GM23248 (cell line): Measurements from ENCODE around the gene NFATC2. TPM values are rescaled to one million over a fixed set of nuclear protein-coding genes. Genes with fewer than 3 reads are reported as not detected.
"Not testable (repeated sequence)": the region's sequence is repeated elsewhere in the genome, so short reads cannot be mapped to it uniquely, and the experiment has no call there.

Experiments used
- DNase-seq: peaks from one replicate; pipeline ENCODE4 v3.0.0-alpha.2; 2015
- H2AFZ ChIP-seq: fragments of 200-600 bp; sonication (generic); 2 replicates; pipeline ENCODE4 v1.6.1; 2016; ENCODE audit warnings: antibody characterized with exemption
- H3F3A ChIP-seq: fragments of 200-600 bp; sonication (generic); 2 replicates; pipeline ENCODE4 v1.6.1; 2016; ENCODE audit warnings: mild to moderate bottlenecking, antibody characterized with exemption, mixed run types; ENCODE audit not compliant: insufficient read depth
- H3K27ac ChIP-seq: fragments of 200-600 bp; sonication (generic); 2 replicates; pipeline ENCODE4 v1.5.1; 2016; ENCODE audit warnings: mild to moderate bottlenecking
- H3K27me3 ChIP-seq: fragments of 200-600 bp; sonication (generic); replicated peaks from 2 replicates; pipeline ENCODE4 v1.6.1; 2016; ENCODE audit warnings: mild to moderate bottlenecking; ENCODE audit not compliant: insufficient read depth
- H3K36me3 ChIP-seq: fragments of 200-600 bp; sonication (generic); 2 replicates; pipeline ENCODE4 v1.6.1; 2016; ENCODE audit warnings: low read depth, mild to moderate bottlenecking
- H3K4me1 ChIP-seq: fragments of 200-600 bp; sonication (generic); 2 replicates; pipeline ENCODE4 v1.6.1; 2016; ENCODE audit warnings: mild to moderate bottlenecking; ENCODE audit not compliant: insufficient read depth
- H3K4me2 ChIP-seq: fragments of 200-600 bp; sonication (generic); one replicate; pipeline ENCODE4 v1.6.1; 2016; ENCODE audit warnings: mild to moderate bottlenecking; ENCODE audit not compliant: unreplicated experiment
- H3K4me3 ChIP-seq: fragments of 200-600 bp; sonication (generic); 2 replicates; pipeline ENCODE4 v1.5.1; 2016; ENCODE audit warnings: mild to moderate bottlenecking
- H3K79me2 ChIP-seq: fragments of 200-600 bp; sonication (generic); 2 replicates; pipeline ENCODE4 v1.6.1; 2016; ENCODE audit warnings: mild to moderate bottlenecking; ENCODE audit not compliant: insufficient read depth
- H3K9ac ChIP-seq: fragments of 200-600 bp; sonication (generic); 2 replicates; pipeline ENCODE4 v1.6.1; 2016; ENCODE audit warnings: mild to moderate bottlenecking
- H3K9me2 ChIP-seq: fragments of 200-600 bp; sonication (generic); 2 replicates; pipeline ENCODE4 v1.6.1; 2016; ENCODE audit warnings: mixed run types, mild to moderate bottlenecking, moderate library complexity; ENCODE audit not compliant: insufficient read depth
- H3K9me3 ChIP-seq: fragments of 200-600 bp; sonication (generic); one replicate; pipeline ENCODE4 v1.6.1; 2017; ENCODE audit warnings: low read depth
- H4K20me1 ChIP-seq: fragments of 200-600 bp; sonication (generic); 2 replicates; pipeline ENCODE4 v1.6.0; 2016; ENCODE audit not compliant: insufficient read depth
- EZH2 ChIP-seq: fragments of 200-600 bp; sonication (generic); IDR thresholded peaks from 2 replicates; pipeline ENCODE4 v1.6.1; 2018; ENCODE audit warnings: antibody characterized with exemption, mild to moderate bottlenecking; ENCODE audit not compliant: insufficient read depth, poor library complexity, severe bottlenecking
- EZH2phosphoT487 ChIP-seq: fragments of 200-600 bp; sonication (generic); IDR thresholded peaks from 2 replicates; pipeline ENCODE4 v1.6.1; 2018; ENCODE audit warnings: antibody characterized with exemption, moderate library complexity, mild to moderate bottlenecking, low read depth; ENCODE audit not compliant: insufficient read depth
- WGBS, 2 experiments: methylation state at CpG; one replicate each; pipeline ENCODE4 v1.1.6; 2015 to 2017; ENCODE audit warnings: low lambda C conversion rate in 2 of 2, low coverage in 1 of 2; ENCODE audit errors: missing lambda C conversion rate in 2 of 2; 5-methylcytosine and 5-hydroxymethylcytosine counted together
- in situ Hi-C: fragments of 300-500 bp; cut with MboI; formaldehyde crosslinking; loops from 2 replicates; pipeline ENCODE4 v1.15.0; 2020
- polyA plus RNA-seq: library from polyadenylated mRNA; unstranded; fragments of >200 nt; fragmentation: Nextera tagmentation; extraction: Ambion mirVana; gene quantifications from 2 replicates; pipeline ENCODE4 v1.2.1, GENCODE V29; 2016
- total RNA-seq: library from RNA; depleted of rRNA; stranded (reverse); fragments of >200 nt; shearing (Covaris generic); gene quantifications from 2 replicates; pipeline ENCODE4 v1.2.3, GENCODE V29; 2014

The NFATC2 gene
- total and polyA plus RNA-seq, 2 experiments from 2014 or later: 0.11 to 0.14 TPM

- Histone ChIP-seq H2AFZ (no peak overlapping the region), H3K4me3 (no peak overlapping the region), H3F3A (no peaks in the 10 kb centered on the region; the same call in 1 of the 2 replicates), H3K27ac (no peak overlapping the region), H4K20me1 (no peaks in the 10 kb centered on the region), H3K4me2 (no peak overlapping the region), H3K9me2 (no peaks in the 10 kb centered on the region), H3K9ac (peak overlapping the region; percentile 42; the same call in 1 of the 2 replicates), H3K9me3 (no peaks in the 10 kb centered on the region), H3K36me3 (no peaks in the 10 kb centered on the region), H3K4me1 (no peaks in the 10 kb centered on the region), H3K27me3 (no peaks in the 10 kb centered on the region), H3K79me2 (no peaks in the 10 kb centered on the region)
- in situ Hi-C loops: no loop called here
- no peak for TF ChIP-seq EZH2
- TF ChIP-seq EZH2phosphoT487: no peak
- DNase-seq: peak; percentile 78
- whole genome bisulfite sequencing, 2 experiments: 45 to 47% methylated on average over 12 of the region's 12 CpGs
Observed at GRCh38 chr20:51462566-51463276, 79.8 kb downstream of the NFATC2 start.

GRCh38 chr20:51461846-51462245, 80.7 kb downstream of the NFATC2 start:
- H3K36me3 ChIP-seq, in situ Hi-C loops, H3K4me3 ChIP-seq, H3K27me3 ChIP-seq, H3K9ac ChIP-seq, H4K20me1 ChIP-seq, DNase-seq, H3K4me1 ChIP-seq, H3K9me2 ChIP-seq, H3K9me3 ChIP-seq, H2AFZ ChIP-seq, H3K4me2 ChIP-seq, H3K27ac ChIP-seq, H3K79me2 ChIP-seq, H3F3A ChIP-seq: not testable (repeated sequence)
- WGBS, 2 experiments: 92 to 94% methylated on average over 5 of the region's 5 CpGs

DNA sequence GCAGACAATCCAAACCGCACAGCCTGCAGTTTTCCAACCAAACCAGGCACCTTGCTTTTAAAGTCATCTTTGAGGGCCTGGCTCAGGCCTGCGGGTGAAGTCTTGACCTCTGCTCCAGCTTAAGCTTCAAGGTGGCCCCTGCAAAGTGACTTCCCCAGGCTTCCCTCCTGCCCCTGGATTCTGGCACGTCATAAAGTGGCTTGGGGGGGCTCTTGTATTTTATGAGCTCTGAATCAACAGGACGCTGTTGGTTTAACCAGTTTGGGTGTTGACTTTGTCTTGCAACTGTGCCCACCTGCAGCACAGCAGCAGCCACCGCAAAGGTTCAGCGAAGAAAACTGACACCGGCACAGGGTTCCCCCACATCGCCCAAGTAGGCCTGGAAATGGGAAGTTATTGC, 81.2 kb downstream of the NFATC2 start:
- WGBS, 2 experiments: 83 to 89% methylated on average over 8 of the region's 8 CpGs
- Histone ChIP-seq H4K20me1 (no peaks in the 10 kb centered on the region), H3K9me3 (no peaks in the 10 kb centered on the region)

GRCh38 chr20:51460569-51461265, 81.8 kb downstream of the NFATC2 start:
- Histone ChIP-seq H2AFZ (no peak overlapping the region), H3K36me3 (no peaks in the 10 kb centered on the region), H4K20me1 (no peaks in the 10 kb centered on the region), H3K27me3 (no peaks in the 10 kb centered on the region), H3K4me3 (no peak overlapping the region), H3K79me2 (no peaks in the 10 kb centered on the region), H3K9ac (no peak overlapping the region), H3K4me2 (no peak overlapping the region), H3F3A (peaks cover 7% of the 10 kb centered on the region), H3K27ac (no peak overlapping the region), H3K9me2 (no peaks in the 10 kb centered on the region), H3K4me1 (peaks cover 14% of the 10 kb centered on the region), H3K9me3 (no peaks in the 10 kb centered on the region)
- WGBS, 2 experiments: 95 to 97% methylated on average over 11 to 13 of the region's 13 CpGs
- in situ Hi-C loops: no loop called here
- DNase-seq: no peak
- TF ChIP-seq EZH2phosphoT487 (no peak), EZH2 (no peak)

More for the DNA sequence above, 81.2 kb downstream of the NFATC2 start:
- in situ Hi-C loops: no loop called here
- H3F3A ChIP-seq: peaks cover 4% of the 10 kb centered on the region
- H3K4me1 ChIP-seq: peaks cover 10% of the 10 kb centered on the region
- no peak overlapping the region for H3K9ac ChIP-seq
- no peak overlapping the region for H3K4me3 ChIP-seq
- no peaks in the 10 kb centered on the region for H3K9me2 ChIP-seq
- no peak for DNase-seq
- H3K27ac ChIP-seq: no peak overlapping the region
- no peaks in the 10 kb centered on the region for H3K36me3 ChIP-seq
- H2AFZ ChIP-seq: no peak overlapping the region
- TF ChIP-seq EZH2phosphoT487 (no peak), EZH2 (no peak)
- H3K4me2 ChIP-seq: no peak overlapping the region
- H3K79me2 ChIP-seq: no peaks in the 10 kb centered on the region
- H3K27me3 ChIP-seq: no peaks in the 10 kb centered on the region
